Stimulated activated CD4-positive, alpha-beta T cell treated with anti-CD3 and anti-CD28 coated beads, TNF-alpha, amount 100 ng/mL, for 48 hours (primary cell): ENCODE data around the gene PPA2.

ENCODE experiments used
- DNase-seq, 3 donors: peaks; one replicate each; pipeline ENCODE4 v3.0.0-alpha.2; 2020; ENCODE audit warnings: low read depth in 3 of 3

PPA2 gene

GRCh38 chr4:105392858-105393257 lies 81.0 kb downstream of the PPA2 start:
- no peak for DNase-seq

- no peak for DNase-seq
These were observed 84.7 kb downstream of the PPA2 start for GRCh38 chr4:105389167-105389566.

GRCh38 chr4:105387466-105387865 lies 86.4 kb downstream of the PPA2 start:
- no peak for DNase-seq

GRCh38 chr4:105386012-105386411 lies 87.8 kb downstream of the PPA2 start:
- no peak for DNase-seq

GRCh38 chr4:105374071-105374470 lies 99.8 kb downstream of the PPA2 start:
- no peak for DNase-seq

- DNase-seq: no peak
These were observed 100.5 kb downstream of the PPA2 start for GRCh38 chr4:105373324-105373723.

GRCh38 chr4:105369988-105370387 lies 103.9 kb downstream of the PPA2 start:
- DNase-seq: no peak

- DNase-seq: no peak
These were observed 112.8 kb downstream of the PPA2 start for GRCh38 chr4:105361053-105361452.

GRCh38 chr4:105357258-105357980 lies 116.4 kb downstream of the PPA2 start:
- DNase-seq: no peak

- DNase-seq: no peak
These were observed 117.7 kb downstream of the PPA2 start for GRCh38 chr4:105356194-105356593.

GRCh38 chr4:105352826-105353225 lies 121.0 kb downstream of the PPA2 start:
- DNase-seq: no peak

GRCh38 chr4:105351861-105352260 lies 122.0 kb downstream of the PPA2 start:
- DNase-seq: no peak

- DNase-seq: no peak
These were observed 122.9 kb downstream of the PPA2 start for GRCh38 chr4:105350859-105351490.

GRCh38 chr4:105348719-105349118 lies 125.1 kb downstream of the PPA2 start:
- DNase-seq: no peak

GRCh38 chr4:105346869-105347268 lies 127.0 kb downstream of the PPA2 start:
- DNase-seq: no peak

- no peak for DNase-seq
These were observed 128.0 kb downstream of the PPA2 start for GRCh38 chr4:105345838-105346237.

GRCh38 chr4:105345358-105345757 lies 128.5 kb downstream of the PPA2 start:
- DNase-seq: no peak

GRCh38 chr4:105344141-105344540 lies 129.7 kb downstream of the PPA2 start:
- no peak for DNase-seq

- DNase-seq: no peak
These were observed 130.5 kb downstream of the PPA2 start for GRCh38 chr4:105343146-105343931.

- no peak for DNase-seq
These were observed 144.8 kb downstream of the PPA2 start for GRCh38 chr4:105329081-105329480.

- DNase-seq: no peak
These were observed 145.9 kb downstream of the PPA2 start for GRCh38 chr4:105327956-105328355.

GRCh38 chr4:105327222-105327621 lies 146.6 kb downstream of the PPA2 start:
- DNase-seq: no peak
